Measurements from ENCODE around the gene RAP1A.

The RAP1A gene

DNA sequence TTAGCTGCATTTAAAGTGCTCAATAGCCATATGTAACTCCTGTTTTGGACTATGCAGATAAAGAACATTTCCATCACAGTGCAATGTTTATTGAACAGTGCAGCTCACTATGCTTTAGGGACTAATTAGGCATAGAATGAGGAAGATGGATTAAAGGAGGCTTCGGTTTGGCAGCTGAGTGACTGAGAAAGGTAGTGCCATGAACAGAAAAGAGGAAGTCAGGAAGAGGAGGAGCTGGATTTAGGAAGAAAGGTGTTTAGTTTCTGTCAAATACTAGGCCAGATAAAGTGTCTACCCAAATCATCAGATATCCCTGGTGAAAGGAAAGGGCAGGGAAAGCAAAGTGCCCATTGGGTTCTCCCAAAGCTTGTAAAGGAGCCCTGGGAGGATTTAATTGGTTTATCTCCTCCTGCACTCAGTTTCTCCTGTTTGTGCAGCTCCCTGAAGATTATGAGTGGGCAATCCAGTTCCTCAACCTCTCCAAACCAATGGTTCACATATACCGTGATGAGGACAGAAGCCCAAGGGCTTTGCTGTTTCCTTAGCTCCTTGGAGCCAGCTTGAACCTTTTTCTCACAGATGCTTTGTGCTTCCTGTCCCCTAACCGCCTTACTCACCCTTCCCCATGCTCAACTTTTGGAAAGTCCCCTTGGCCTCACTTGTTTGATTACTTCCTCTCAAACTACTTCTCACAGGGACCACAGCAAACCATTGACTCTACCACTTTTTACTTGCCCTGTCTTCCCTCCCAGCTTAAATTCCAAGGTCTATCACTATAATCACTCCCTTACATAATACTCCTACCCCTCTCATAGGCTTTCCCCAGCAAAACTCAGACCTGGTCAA, 3.5 kb upstream of the RAP1A start:
- TF ChIP-seq, protein P1, sequence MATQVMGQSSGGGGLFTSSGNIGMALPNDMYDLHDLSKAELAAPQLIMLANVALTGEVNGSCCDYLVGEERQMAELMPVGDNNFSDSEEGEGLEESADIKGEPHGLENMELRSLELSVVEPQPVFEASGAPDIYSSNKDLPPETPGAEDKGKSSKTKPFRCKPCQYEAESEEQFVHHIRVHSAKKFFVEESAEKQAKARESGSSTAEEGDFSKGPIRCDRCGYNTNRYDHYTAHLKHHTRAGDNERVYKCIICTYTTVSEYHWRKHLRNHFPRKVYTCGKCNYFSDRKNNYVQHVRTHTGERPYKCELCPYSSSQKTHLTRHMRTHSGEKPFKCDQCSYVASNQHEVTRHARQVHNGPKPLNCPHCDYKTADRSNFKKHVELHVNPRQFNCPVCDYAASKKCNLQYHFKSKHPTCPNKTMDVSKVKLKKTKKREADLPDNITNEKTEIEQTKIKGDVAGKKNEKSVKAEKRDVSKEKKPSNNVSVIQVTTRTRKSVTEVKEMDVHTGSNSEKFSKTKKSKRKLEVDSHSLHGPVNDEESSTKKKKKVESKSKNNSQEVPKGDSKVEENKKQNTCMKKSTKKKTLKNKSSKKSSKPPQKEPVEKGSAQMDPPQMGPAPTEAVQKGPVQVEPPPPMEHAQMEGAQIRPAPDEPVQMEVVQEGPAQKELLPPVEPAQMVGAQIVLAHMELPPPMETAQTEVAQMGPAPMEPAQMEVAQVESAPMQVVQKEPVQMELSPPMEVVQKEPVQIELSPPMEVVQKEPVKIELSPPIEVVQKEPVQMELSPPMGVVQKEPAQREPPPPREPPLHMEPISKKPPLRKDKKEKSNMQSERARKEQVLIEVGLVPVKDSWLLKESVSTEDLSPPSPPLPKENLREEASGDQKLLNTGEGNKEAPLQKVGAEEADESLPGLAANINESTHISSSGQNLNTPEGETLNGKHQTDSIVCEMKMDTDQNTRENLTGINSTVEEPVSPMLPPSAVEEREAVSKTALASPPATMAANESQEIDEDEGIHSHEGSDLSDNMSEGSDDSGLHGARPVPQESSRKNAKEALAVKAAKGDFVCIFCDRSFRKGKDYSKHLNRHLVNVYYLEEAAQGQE (IDR thresholded peaks at IDR 0.05; ENCODE audit: low read depth) = no peak
- no peak for TF ChIP-seq FOXM1 (IDR thresholded peaks at IDR 0.05; ENCODE audit: borderline replicate concordance, low read depth)
- no peak for TF ChIP-seq TEAD4 (IDR thresholded peaks at IDR 0.05)
- no peak for TF ChIP-seq RAD21 (IDR thresholded peaks at IDR 0.05; ENCODE audit: low read depth)
- TF ChIP-seq CEBPB (IDR thresholded peaks at IDR 0.05) = no peak
- TF ChIP-seq, protein P2, sequence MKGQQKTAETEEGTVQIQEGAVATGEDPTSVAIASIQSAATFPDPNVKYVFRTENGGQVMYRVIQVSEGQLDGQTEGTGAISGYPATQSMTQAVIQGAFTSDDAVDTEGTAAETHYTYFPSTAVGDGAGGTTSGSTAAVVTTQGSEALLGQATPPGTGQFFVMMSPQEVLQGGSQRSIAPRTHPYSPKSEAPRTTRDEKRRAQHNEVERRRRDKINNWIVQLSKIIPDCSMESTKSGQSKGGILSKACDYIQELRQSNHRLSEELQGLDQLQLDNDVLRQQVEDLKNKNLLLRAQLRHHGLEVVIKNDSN (IDR thresholded peaks at IDR 0.05) = no peak
- TF ChIP-seq EGR1 (IDR thresholded peaks at IDR 0.05) = no peak
- TF ChIP-seq TCF12 (IDR thresholded peaks at IDR 0.05; ENCODE audit: low read depth) = no peak
- TF ChIP-seq NFIC (IDR thresholded peaks at IDR 0.05) = no peak
- no peak for TF ChIP-seq ZBTB7A (IDR thresholded peaks at IDR 0.05; ENCODE audit: low read depth)
- no peak for TF ChIP-seq EP300 (IDR thresholded peaks at IDR 0.05; ENCODE audit: borderline replicate concordance)
- TF ChIP-seq CREB1 (IDR thresholded peaks at IDR 0.05; ENCODE audit: low read depth) = no peak

DNA sequence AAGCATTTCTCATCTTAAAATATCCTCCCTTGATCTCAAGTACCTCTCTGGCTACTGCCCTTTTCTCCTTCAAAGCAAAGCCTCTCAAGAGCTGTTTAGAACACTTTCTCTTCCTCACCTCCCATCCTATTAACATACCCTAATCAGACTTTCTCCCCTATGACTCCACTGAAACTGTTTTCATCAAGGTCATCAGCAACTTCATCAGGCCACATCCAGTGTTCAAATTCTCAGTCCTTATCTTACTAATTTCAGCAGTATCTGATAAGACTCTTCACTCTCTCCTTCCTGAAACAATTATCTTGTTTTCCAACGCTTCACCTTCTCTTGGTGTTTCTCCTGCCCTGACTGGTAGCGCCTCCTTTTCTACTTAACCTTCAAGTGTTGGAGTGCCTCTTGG, 1.5 kb upstream of the RAP1A start:
- TF ChIP-seq FOXM1 (IDR thresholded peaks at IDR 0.05; ENCODE audit: borderline replicate concordance, low read depth) (no peak), CEBPB (IDR thresholded peaks at IDR 0.05) (no peak), CREB1 (IDR thresholded peaks at IDR 0.05; ENCODE audit: low read depth) (no peak), EP300 (IDR thresholded peaks at IDR 0.05; ENCODE audit: borderline replicate concordance) (no peak), RAD21 (IDR thresholded peaks at IDR 0.05; ENCODE audit: low read depth) (no peak), TCF12 (IDR thresholded peaks at IDR 0.05; ENCODE audit: low read depth) (no peak), EGR1 (IDR thresholded peaks at IDR 0.05) (no peak), ZBTB7A (IDR thresholded peaks at IDR 0.05; ENCODE audit: low read depth) (no peak), TEAD4 (IDR thresholded peaks at IDR 0.05) (no peak), YY1 (IDR thresholded peaks at IDR 0.05; ENCODE audit: low read depth) (no peak), TAF1 (IDR thresholded peaks at IDR 0.05; ENCODE audit: low read depth) (no peak), NFIC (IDR thresholded peaks at IDR 0.05) (no peak)
- TF ChIP-seq, protein P3, sequence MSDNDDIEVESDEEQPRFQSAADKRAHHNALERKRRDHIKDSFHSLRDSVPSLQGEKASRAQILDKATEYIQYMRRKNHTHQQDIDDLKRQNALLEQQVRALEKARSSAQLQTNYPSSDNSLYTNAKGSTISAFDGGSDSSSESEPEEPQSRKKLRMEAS (IDR thresholded peaks at IDR 0.05) = no peak
- TF ChIP-seq, protein P2 (IDR thresholded peaks at IDR 0.05) = no peak
- TF ChIP-seq, protein P1 (IDR thresholded peaks at IDR 0.05; ENCODE audit: low read depth) = no peak

DNA sequence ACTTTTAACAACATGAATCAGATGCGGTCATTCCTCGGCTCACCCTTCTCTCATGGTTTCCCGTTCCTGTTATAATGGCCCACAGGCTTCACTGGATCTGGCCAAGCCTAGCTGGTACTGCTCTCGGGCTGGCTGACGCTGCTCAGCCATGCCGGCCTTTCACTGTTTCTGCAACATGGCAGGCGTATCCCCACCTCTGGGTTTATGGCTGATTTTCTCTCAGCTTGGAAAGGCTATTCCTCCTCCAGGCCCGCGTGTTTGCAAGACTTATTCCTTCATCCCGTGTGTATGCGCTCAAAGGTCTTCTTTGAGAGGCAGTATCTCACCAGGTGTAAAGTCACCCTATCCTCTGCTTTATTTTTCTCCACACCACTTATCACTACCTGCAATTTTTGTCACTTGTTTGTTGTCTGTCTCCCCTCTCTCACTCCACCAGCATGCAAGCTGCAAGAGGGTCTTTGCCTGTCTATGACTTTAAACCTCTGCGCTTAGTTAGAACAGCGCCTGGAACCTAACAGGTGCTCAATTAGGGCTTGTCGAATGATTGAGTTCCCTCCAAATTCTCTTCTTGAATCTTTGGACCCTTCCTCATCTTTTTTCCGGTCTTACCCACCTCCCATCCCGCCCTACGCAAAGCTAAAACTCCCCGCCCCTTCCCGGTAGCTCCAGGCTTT, 491 bp upstream of the RAP1A start:
- TF ChIP-seq RAD21 (IDR thresholded peaks at IDR 0.05; ENCODE audit: low read depth) = no peak
- TF ChIP-seq, protein P3 (IDR thresholded peaks at IDR 0.05) = peak; percentile 50; the same call in 1 of the 2 replicates
- TF ChIP-seq, protein P2 (IDR thresholded peaks at IDR 0.05) = no peak

DNA sequence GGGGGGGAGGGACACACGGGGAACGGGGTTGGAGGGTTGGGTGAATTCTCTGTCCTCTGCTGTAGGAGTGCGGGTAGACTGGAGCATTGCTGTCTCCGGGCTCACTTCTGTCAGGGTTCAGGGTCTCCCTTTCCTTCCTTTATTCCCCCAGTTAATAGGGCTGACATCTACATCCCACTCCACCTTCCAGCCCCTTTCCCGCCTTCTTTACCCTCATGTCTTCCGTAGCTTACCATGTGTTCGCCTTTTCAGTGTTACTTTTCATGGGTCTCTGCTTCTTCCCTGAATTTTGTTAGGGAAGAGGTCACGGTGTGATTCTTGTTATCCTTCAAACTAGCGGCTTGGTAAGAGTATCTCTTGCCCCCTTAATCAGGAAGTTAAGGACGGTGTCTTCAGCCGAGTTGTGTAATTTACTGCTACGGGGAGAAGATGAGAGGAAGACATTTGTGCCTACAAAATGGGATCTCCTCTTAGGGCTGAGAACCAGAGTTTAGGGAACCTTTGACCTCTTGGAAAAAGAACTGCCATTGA, 917 bp downstream of the RAP1A start:
- TF ChIP-seq, protein P1 (IDR thresholded peaks at IDR 0.05; ENCODE audit: low read depth) = no peak
- TF ChIP-seq, protein P3 (IDR thresholded peaks at IDR 0.05) = peak; percentile 79
